Cerebellar nuclear complex (tissue), 1 donor: Measurements from ENCODE around the gene EPB41L2.
"Not testable (repeated sequence)": the region's sequence is repeated elsewhere in the genome, so short reads cannot be mapped to it uniquely, and the experiment has no call there.

Experiments used
- DNase-seq, 2 experiments: peaks; one replicate each; lab custom pipeline; 2025; lab: John Stamatoyannopoulos, UW

The EPB41L2 gene

DNA sequence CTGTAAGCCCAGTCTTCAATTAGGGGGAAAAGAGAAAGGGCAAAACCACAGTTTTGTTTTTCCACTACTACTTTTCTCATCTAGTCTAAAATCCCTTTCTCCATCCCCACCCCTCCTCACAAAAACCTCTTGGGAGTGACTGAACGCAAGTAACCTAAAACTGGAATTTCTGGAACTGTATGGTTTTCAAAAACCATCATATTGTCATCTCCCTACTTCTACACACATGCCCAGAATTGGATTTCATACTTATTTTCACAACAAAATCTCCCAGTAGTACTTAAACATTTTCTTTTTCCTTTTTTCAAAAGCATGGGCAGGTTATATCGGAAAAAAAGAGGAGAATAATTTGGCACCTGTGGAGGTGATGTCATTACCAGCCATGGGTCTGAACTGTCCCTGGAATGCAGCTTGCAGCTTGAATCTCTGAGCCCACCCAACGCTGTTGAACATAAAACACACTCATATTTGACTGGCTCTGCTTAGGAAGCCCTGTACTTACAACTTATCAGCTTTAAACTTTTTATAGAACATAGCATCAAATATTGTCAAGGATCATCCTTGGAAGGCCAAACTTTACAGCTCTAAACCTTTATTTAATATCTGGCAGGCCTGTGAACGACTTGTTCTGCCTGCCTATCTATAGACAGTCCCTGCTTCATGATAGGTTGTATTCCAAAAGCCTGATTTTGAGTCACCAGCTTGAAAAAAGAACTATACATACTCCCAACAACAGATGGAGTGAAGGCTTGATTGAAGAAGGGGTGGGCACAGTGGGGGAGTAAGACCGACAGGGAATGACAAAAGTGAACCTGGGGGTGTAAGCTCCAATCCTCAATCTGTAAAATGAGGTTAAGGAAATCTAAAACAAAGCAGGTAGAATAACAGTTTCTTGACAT, 59.3 kb downstream of the EPB41L2 start:
- no peak for DNase-seq

DNA sequence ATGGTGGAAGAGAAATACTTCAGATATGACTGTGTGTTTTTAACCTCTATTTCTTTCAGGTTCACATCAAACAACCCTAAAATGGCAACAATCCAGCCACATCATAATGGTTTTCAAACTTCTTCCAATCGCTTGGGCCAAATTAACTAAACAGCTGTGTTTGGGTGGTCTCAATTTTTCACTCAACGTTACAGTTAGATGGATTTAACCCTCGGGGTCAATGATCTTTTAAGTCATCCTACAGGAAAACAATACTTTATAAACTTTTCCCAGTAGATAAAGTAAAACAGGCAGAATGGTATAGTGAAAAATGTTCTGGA, 60.4 kb downstream of the EPB41L2 start:
- DNase-seq, result no peak

DNA sequence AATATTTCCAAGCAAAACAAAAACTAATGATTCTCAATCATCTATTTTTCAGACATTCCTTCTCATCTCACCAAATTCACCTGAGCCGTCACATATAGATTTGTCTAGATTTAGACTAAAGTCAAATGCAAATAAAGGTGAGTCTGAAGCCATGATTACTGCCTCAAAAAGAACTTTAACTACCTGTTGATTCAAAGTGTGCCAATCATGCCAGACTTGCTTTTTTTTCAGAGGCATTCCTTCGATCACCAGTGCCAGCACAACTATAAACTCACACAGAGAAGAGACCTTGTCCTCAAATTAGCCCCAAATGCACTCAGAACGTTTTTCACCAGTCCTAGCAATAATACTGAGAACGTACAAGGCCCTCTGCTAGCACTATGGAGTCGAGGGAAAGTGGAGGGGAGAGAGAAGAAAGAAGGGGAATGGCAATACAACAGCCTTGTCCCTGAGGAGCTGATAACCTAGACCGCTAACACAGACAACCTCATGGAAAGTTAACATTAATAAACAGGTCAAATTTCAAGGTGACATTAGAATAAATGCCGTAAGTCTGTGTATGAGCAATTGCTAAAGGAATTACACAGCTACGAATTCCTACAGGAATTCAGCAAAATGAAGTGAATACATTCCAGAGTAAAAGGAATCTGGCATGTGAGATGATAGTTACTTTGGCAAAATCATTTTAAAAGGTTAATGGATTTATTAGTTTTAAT, 60.9 kb downstream of the EPB41L2 start:
- DNase-seq, result no peak

- no peak for DNase-seq
Observed at GRCh38 chr6:131001111-131001736, 61.8 kb downstream of the EPB41L2 start.

GRCh38 chr6:131000544-131000943, 62.5 kb downstream of the EPB41L2 start:
- no peak for DNase-seq

- no peak for DNase-seq
Observed at GRCh38 chr6:130997061-130997753, 65.8 kb downstream of the EPB41L2 start.

GRCh38 chr6:130996635-130997034, 66.4 kb downstream of the EPB41L2 start:
- no peak for DNase-seq

- no peak for DNase-seq
Observed at GRCh38 chr6:130995783-130996447, 67.1 kb downstream of the EPB41L2 start.

DNA sequence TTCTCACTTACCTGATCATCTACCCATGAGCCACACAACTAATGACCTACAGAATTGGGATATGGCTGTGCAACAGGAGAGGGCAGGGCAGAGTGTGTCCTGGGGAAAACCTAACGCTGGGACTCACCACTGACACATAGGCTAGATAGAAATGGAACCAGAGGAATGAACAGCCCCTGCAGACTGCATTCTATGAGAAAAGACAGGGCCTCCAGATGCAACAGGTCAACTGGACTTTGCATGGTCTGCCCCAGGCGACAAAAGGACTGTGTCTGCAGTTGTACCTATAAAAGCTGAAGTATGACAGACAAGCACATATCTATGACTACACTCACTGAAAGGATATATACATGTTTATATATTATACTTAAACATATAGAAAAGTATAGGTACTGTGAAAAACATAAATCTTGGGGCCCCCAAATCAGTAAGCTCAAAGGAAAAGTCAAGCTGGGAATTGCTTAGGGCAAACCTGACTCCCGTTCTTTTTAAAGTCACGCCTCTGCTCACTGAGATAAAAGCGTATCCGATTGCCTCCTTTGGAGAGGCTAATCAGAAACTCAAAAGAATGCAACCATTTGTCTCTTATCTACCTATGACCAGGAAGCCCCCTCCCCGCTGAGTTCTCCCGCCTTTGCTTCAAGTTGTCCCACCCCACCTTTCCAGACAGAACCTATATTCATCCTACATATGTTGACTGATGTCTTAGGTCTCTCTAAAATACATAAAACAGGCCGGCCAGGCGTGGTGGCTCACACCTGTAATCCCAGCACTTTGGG, 68.5 kb downstream of the EPB41L2 start:
- no peak for DNase-seq

DNA sequence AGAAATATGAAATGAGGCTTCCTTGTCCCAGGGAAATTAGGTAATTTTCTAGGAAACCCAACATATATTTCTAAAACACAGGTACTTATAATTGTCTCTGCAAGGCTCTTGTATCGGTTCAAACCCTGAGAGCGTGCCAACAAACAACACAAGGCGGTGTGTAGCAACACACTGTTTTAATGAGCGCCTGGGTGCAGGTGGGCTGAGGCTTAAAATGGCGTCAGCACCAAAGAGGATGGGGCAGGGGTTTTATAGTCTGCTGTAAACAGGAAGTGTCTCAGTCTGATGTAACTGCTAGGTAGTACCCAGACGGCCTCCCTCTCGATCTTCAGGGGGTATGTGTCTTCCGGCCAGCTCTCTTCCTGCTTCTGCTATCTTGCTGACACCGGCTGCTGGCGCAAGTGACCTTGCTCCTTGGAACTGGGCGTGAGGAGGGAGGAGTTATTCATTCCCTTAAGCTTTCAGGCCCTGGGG, 69.7 kb downstream of the EPB41L2 start:
- DNase-seq, result no peak

- DNase-seq, result no peak
Observed at GRCh38 chr6:130991422-130992137, 71.5 kb downstream of the EPB41L2 start.

- DNase-seq, result not testable (repeated sequence)
Observed at GRCh38 chr6:130987539-130987938, 75.5 kb downstream of the EPB41L2 start.

DNA sequence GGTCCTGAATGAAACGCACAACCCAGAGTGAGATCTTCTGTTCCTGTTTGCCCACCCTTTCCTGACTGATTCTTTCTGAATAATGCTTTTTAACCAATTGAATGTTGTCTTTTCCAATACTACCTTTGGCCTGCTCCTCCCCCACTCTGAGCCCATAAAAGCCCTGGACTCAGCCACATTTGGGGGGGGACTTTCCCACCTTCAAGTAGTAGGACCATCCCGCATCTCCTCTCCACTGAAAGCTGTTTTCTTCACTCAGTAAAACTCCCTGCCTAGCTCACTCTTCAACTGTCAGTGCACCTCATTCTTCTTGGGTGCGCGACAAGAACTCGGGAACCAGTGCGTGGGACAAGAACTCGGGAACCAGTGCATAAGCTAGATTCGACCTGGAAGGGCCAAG, 77.9 kb downstream of the EPB41L2 start:
- no peak for DNase-seq

DNA sequence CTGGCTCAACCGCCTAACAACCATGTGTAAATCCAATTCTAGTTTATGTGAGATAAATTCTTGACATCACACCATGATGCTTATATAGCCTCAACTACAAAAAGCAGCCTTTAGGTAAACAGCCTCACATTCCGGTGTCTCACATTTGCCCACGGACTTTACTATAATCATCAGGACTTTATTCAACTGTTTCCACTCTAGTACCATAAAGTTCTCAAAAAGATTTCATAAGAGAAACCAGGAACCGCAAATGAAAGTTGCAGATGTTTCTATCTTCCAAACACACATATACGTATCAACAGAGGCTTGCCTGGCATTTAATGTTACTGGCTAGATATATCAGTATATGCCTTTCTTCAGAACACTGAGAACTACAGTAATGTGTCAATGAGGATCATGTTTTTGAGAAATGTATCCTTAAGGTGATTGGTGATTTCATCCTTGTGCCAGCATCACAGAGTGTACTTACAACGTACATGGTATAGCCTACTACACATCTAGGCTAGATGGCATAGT, 80.0 kb downstream of the EPB41L2 start:
- no peak for DNase-seq

DNA sequence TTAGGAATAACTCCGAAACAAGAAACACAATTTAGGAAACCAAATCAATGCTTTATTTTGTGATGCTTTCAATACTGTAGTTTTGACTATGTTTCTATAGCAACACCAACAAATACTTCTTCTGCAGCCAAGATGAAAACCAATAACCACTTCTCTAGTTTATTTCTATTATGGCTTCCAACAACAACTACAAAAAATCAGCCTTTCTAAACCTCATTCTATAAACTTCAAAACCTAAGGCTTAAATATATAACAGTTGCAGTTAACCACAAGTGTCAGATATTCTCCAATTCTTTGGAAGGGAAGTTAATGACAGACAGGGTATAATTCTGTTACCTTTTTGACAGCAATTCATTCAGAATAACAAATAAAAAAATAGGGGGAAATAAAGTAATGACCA, 80.9 kb downstream of the EPB41L2 start:
- DNase-seq, result no peak

DNA sequence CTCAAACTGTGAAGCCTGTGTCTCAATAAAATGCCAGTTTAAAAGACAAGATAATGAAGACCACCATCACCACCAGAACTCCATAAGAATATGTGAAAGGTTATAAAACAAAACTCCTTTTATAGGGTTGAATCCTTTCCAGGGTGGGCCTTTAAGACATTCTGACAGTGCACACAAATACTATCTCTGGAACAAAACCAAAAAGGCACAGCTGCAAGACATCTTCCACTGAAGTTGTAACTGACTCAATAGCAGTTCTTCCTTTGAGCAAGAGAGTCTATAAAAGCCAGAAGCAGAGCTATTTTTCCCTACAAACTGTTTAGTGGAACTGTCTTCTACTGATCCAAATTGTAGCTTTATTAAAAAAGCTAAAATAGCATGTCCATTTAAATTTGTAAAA, 81.6 kb downstream of the EPB41L2 start:
- no peak for DNase-seq

DNA sequence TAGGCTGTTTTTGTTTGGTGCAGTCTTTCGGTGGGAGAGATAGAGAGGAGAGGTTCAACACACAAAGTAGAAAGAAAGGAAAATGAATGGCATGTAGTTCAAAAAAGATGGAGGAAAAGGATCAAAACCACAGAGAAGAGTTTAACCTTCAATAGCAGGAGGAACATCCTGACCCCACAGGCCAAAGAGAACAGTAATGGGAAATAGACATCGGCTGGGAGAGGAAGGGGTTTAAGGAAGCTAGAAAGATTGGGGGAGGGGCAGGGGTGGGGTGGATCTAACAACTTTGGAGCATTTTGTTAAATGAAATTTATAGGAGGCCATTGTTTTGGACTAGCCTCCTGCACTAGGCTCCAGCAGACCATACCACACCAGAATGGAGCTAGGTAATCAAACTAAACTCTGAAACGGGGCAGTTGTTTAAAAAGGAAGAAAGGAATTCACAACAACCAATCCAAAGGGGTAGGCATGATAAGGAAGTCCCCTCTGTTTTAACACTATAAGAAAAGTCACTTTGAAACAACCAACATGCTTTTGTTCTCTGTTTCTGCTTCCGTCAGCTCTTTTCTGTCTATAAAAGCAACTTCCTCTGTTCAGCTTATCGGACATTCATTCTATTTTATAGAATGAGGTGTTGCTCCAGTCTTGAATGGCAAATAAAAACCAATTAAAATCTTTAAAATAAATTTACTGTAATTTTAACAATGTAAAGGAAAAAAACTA, 82.6 kb downstream of the EPB41L2 start:
- DNase-seq, result no peak

DNA sequence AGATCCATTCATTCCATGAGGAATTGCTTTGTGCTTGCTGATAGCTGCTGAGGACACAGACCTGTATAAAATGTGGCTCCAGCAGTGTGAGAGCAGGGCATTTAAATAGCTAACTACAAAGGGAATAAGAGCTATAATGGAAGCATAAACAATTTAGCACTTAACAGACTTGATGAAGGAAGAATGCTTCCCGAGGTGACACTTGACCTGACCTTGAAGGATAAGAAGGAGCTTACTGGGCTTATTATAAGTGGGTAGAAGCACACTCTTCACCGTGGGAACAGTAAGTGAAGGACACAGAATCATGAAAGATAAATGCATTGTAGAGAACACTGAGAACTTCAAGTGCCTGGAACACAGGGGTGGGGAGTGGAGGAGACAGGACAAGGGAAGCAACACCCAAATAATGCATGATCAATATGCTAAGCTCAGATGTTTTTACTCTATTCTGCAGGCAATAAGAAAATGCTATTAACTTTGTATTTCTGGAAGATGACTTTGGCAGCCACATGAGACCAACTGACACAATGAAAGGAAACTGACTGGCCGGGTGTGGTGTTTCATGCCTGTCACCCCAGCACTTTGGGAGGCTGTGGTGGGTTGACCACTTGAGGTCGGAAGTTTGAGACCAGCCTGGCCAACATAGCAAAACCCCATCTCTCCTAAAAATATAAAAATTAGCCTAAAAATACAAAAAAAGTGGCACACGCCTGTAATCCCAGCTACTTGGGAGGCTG, 84.2 kb downstream of the EPB41L2 start:
- DNase-seq, result no peak

GRCh38 chr6:130978180-130978579, 84.9 kb downstream of the EPB41L2 start:
- no peak for DNase-seq
